Astrocyte (in vitro differentiated cells and primary cell): ENCODE results near the gene MRTFB.

Experiments used
- CTCF ChIP-seq: IDR thresholded peaks from 2 replicates; pipeline ENCODE4 v1.5.1; 2011; ENCODE audit warnings: low read depth, mild to moderate bottlenecking, inconsistent platforms, low read length, moderate library complexity; ENCODE audit not compliant: insufficient read depth
- EZH2 ChIP-seq: IDR thresholded peaks from 2 replicates; pipeline ENCODE4 v1.6.1; 2012; ENCODE audit warnings: mild to moderate bottlenecking, low read length, inconsistent platforms; ENCODE audit not compliant: insufficient read depth

- no peak for TF ChIP-seq EZH2
- TF ChIP-seq CTCF, result no peak
Measured at GRCh38 chr16:14132696-14133048, 61.6 kb downstream of the MRTFB start.
